Measurements from ENCODE around the gene SCGB1C2.

The SCGB1C2 gene

GRCh38 chr17:187130-187529 is 49.8 kb downstream of the SCGB1C2 start:
- CTCF ChIA-PET = interaction anchor here (1.0 kb wide), 1 partner anchor 46 kb away, joined by 4 read pairs; no protein-coding TSS in a partner anchor
- Histone ChIP-seq H3K9me3 (ENCODE audit: control extremely low read depth in 1 of 5, control insufficient read depth in 4 of 5, insufficient read depth in 2 of 5, low read depth in 1 of 5, low read length in 4 of 5) (no peaks in the 10 kb centered on the region), H3K27me3 (replicated peaks in 2 of 5; ENCODE audit: control insufficient read depth in 4 of 5, insufficient read depth in 5 of 5, low read length in 4 of 5) (peaks cover 0 to 21% (median 15%) of the 10 kb centered on the region in 5 experiments), H3K36me3 (ENCODE audit: control insufficient read depth in 4 of 4, insufficient read depth in 4 of 4, low read length in 3 of 4) (no peaks in the 10 kb centered on the region), H3K4me1 (ENCODE audit: control extremely low read depth in 1 of 4, control insufficient read depth in 4 of 4, insufficient read depth in 4 of 4, low read length in 3 of 4) (peaks cover 0 to 22% (median 0%) of the 10 kb centered on the region in 4 experiments), H3K4me3 (ENCODE audit: control insufficient read depth in 1 of 7, extremely low read depth in 1 of 7, insufficient read depth in 4 of 7, low read depth in 2 of 7, low read length in 6 of 7) (no peak overlapping the region), H3K27ac (ENCODE audit: insufficient read depth in 1 of 2, low read depth in 1 of 2, low read length in 2 of 2, poor library complexity in 1 of 2, severe bottlenecking in 2 of 2) (no peak overlapping the region)
- no peak for DNase-seq
- POLR2A ChIA-PET = no interaction called here
- no CpG with 5 or more reads among the region's 2 CpGs for WGBS (ENCODE audit: insufficient coverage)
